ENCODE results near the gene TAPBPL. TPM values are rescaled to one million over a fixed set of nuclear protein-coding genes. Genes with fewer than 3 reads are reported as not detected.

TAPBPL gene
- total RNA-seq, 1 donor from 2014 or later = 0.96 TPM

DNA sequence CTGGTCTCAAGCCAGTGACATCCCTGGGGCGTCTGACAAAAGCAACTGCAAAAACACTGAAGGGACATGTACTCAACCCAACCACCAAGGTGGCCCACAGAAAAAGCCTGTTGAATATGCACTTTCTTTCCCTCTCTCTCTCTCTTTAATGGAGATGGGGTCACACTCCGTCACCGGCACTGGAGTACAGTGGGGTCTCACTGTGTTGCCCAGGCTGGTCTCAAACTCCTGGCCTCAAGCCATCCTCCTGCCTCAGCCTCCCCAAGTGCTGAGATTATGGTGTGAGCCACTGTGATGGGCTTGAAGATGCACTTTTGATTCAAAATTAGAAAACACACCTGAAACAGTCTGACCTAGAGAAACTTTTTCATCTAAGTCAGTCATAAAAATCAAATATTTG lies 14.3 kb upstream of the TAPBPL start:
- DNase-seq = no peak
- Mint-ChIP-seq H3K4me1 (ENCODE audit: low read depth, unreplicated experiment) (no peaks in the 10 kb centered on the region), H3K27ac (ENCODE audit: unreplicated experiment) (no peak overlapping the region), H3K4me3 (ENCODE audit: unreplicated experiment) (no peak overlapping the region), H3K36me3 (ENCODE audit: unreplicated experiment) (no peaks in the 10 kb centered on the region), H3K9me3 (ENCODE audit: unreplicated experiment) (no peaks in the 10 kb centered on the region), H3K27me3 (ENCODE audit: unreplicated experiment) (no peaks in the 10 kb centered on the region)
- TF ChIP-seq, protein P1, sequence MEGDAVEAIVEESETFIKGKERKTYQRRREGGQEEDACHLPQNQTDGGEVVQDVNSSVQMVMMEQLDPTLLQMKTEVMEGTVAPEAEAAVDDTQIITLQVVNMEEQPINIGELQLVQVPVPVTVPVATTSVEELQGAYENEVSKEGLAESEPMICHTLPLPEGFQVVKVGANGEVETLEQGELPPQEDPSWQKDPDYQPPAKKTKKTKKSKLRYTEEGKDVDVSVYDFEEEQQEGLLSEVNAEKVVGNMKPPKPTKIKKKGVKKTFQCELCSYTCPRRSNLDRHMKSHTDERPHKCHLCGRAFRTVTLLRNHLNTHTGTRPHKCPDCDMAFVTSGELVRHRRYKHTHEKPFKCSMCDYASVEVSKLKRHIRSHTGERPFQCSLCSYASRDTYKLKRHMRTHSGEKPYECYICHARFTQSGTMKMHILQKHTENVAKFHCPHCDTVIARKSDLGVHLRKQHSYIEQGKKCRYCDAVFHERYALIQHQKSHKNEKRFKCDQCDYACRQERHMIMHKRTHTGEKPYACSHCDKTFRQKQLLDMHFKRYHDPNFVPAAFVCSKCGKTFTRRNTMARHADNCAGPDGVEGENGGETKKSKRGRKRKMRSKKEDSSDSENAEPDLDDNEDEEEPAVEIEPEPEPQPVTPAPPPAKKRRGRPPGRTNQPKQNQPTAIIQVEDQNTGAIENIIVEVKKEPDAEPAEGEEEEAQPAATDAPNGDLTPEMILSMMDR (IDR thresholded peaks at IDR 0.05; ENCODE audit: partially characterized antibody, unreplicated experiment) = no peak

DNA sequence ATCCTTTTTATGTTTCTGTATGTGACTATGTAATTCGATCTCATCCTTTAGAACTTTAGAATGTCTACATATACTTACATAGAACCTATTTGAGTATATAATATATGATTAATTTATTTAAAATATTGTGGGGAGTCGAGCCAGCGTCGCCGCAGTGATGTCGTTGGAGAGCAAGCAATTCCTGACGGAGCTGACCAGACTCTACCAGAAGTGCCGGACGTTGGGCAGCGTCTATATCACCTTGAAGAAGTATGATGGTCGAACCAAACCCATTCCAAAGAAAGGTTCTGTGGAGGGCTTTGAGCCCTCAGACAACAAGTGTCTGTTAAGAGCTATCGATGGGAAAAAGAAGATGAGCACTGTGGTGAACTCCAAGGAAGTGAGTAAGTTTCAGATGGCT lies 13.5 kb upstream of the TAPBPL start:
- no peak overlapping the region for H3K4me3 Mint-ChIP-seq (ENCODE audit: unreplicated experiment)
- DNase-seq = no peak
- H3K4me1 Mint-ChIP-seq (ENCODE audit: low read depth, unreplicated experiment) = no peaks in the 10 kb centered on the region
- H3K27ac Mint-ChIP-seq (ENCODE audit: unreplicated experiment) = no peak overlapping the region
- TF ChIP-seq, protein P1 (IDR thresholded peaks at IDR 0.05; ENCODE audit: partially characterized antibody, unreplicated experiment) = no peak
- H3K36me3 Mint-ChIP-seq (ENCODE audit: unreplicated experiment) = no peaks in the 10 kb centered on the region
- H3K9me3 Mint-ChIP-seq (ENCODE audit: unreplicated experiment) = no peaks in the 10 kb centered on the region
- H3K27me3 Mint-ChIP-seq (ENCODE audit: unreplicated experiment) = peaks cover 2% of the 10 kb centered on the region

GRCh38 chr12:6440391-6440790 lies 11.5 kb upstream of the TAPBPL start:
- TF ChIP-seq, protein P1 (IDR thresholded peaks at IDR 0.05; ENCODE audit: partially characterized antibody, unreplicated experiment) = no peak
- H3K4me3 Mint-ChIP-seq (ENCODE audit: unreplicated experiment) = no peak overlapping the region
- H3K27me3 Mint-ChIP-seq (ENCODE audit: unreplicated experiment) = peaks cover 2% of the 10 kb centered on the region
- H3K27ac Mint-ChIP-seq (ENCODE audit: unreplicated experiment) = no peak overlapping the region
- no peaks in the 10 kb centered on the region for H3K36me3 Mint-ChIP-seq (ENCODE audit: unreplicated experiment)
- no peak for DNase-seq
- no peaks in the 10 kb centered on the region for H3K4me1 Mint-ChIP-seq (ENCODE audit: low read depth, unreplicated experiment)
- H3K9me3 Mint-ChIP-seq (ENCODE audit: unreplicated experiment) = no peaks in the 10 kb centered on the region

- Mint-ChIP-seq H3K27me3 (ENCODE audit: unreplicated experiment) (peaks cover 2% of the 10 kb centered on the region), H3K9me3 (ENCODE audit: unreplicated experiment) (no peaks in the 10 kb centered on the region), H3K27ac (ENCODE audit: unreplicated experiment) (no peak overlapping the region), H3K4me1 (ENCODE audit: low read depth, unreplicated experiment) (no peaks in the 10 kb centered on the region), H3K4me3 (ENCODE audit: unreplicated experiment) (no peak overlapping the region), H3K36me3 (ENCODE audit: unreplicated experiment) (no peaks in the 10 kb centered on the region)
- TF ChIP-seq, protein P1 (IDR thresholded peaks at IDR 0.05; ENCODE audit: partially characterized antibody, unreplicated experiment) = no peak
- no peak for DNase-seq
Measured at GRCh38 chr12:6442836-6443235, 9.0 kb upstream of the TAPBPL start.

DNA sequence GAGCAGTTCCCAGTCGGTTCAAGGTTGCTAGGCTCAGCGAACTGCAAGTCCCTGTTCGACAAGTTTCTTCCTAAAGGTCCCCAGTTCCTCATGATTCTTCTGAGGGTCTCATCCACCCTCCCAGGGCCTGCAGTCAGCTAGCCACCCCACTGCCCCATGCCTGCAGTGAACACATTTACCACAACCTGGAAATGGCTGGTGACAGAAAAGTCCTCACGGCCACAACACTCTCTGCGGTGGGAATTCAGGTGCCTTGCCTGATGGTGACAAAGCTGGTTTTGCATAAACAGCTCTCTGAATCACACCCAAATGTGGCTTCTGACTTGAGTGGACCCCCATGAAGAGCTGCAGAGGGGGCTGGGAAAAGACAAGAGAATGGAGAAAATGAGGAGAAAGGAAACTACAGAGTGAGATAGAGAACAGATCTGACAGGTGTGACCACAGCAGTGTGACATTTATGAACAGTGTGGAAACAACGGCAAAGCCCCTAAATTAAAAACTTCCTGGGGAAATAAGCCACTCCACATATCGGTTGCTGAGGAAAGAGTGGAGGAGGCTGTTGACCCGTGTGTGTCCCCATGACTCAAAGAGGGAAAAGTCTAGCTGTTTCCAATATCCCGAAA lies 8.4 kb upstream of the TAPBPL start:
- Mint-ChIP-seq H3K9me3 (ENCODE audit: unreplicated experiment) (no peaks in the 10 kb centered on the region), H3K36me3 (ENCODE audit: unreplicated experiment) (no peaks in the 10 kb centered on the region), H3K27me3 (ENCODE audit: unreplicated experiment) (peaks cover 2% of the 10 kb centered on the region), H3K4me1 (ENCODE audit: low read depth, unreplicated experiment) (no peaks in the 10 kb centered on the region), H3K27ac (ENCODE audit: unreplicated experiment) (no peak overlapping the region), H3K4me3 (ENCODE audit: unreplicated experiment) (no peak overlapping the region)
- TF ChIP-seq, protein P1 (IDR thresholded peaks at IDR 0.05; ENCODE audit: partially characterized antibody, unreplicated experiment) = no peak
- no peak for DNase-seq

Measured in glutamatergic neuron (in vitro differentiated cells).